H9 (cell line): ENCODE data around the gene TMEM117. TPM values are rescaled to one million over a fixed set of nuclear protein-coding genes. Genes with fewer than 3 reads are reported as not detected.
A peak's percentile ranks its signal among the peaks of the same experiment; 100 is the strongest.

ENCODE experiments used
- DNase-seq: peaks from one replicate; pipeline ENCODE4 v3.0.0-alpha.2; 2017
- H2AFZ ChIP-seq: one replicate; pipeline ENCODE4 v1.6.1; 2013; ENCODE audit warnings: mild to moderate bottlenecking, low read length, control low read depth, moderate library complexity
- H2AK5ac ChIP-seq: 2 replicates; pipeline ENCODE4 v1.6.1; 2013; ENCODE audit warnings: low read length, control low read depth, mixed read lengths; ENCODE audit not compliant: insufficient read length
- H2BK120ac ChIP-seq: one replicate; pipeline ENCODE4 v1.6.1; 2013; ENCODE audit warnings: low read depth, mild to moderate bottlenecking, low read length, control low read depth, inconsistent platforms; ENCODE audit not compliant: poor library complexity, severe bottlenecking
- H2BK12ac ChIP-seq: 2 replicates; pipeline ENCODE4 v1.6.1; 2013; ENCODE audit warnings: low read length, control low read depth, mixed read lengths, low read depth; ENCODE audit not compliant: insufficient read length
- H2BK15ac ChIP-seq: 2 replicates; pipeline ENCODE4 v1.6.1; 2013; ENCODE audit warnings: low read depth, low read length, control low read depth
- H2BK20ac ChIP-seq: one replicate; pipeline ENCODE4 v1.6.1; 2013; ENCODE audit warnings: low read depth, mild to moderate bottlenecking, low read length, control low read depth, inconsistent platforms; ENCODE audit not compliant: poor library complexity, severe bottlenecking
- H2BK5ac ChIP-seq: 2 replicates; pipeline ENCODE4 v1.6.1; 2013; ENCODE audit warnings: low read length, control low read depth, mixed read lengths; ENCODE audit not compliant: insufficient read length
- H3K14ac ChIP-seq: 2 replicates; pipeline ENCODE4 v1.6.1; 2013; ENCODE audit warnings: low read length, control low read depth; ENCODE audit not compliant: insufficient read depth
- H3K18ac ChIP-seq: 2 replicates; pipeline ENCODE4 v1.6.1; 2013; ENCODE audit warnings: low read depth, mild to moderate bottlenecking, mixed read lengths, low read length, control low read depth; ENCODE audit not compliant: insufficient read length
- H3K23ac ChIP-seq: 2 replicates; pipeline ENCODE4 v1.6.1; 2013; ENCODE audit warnings: low read length, control low read depth, mixed read lengths, low read depth; ENCODE audit not compliant: insufficient read length
- H3K23me2 ChIP-seq: 2 replicates; pipeline ENCODE4 v1.6.1; 2013; ENCODE audit warnings: low read depth, mild to moderate bottlenecking, mixed read lengths, low read length, control low read depth; ENCODE audit not compliant: insufficient read length, poor library complexity, severe bottlenecking
- H3K27ac ChIP-seq: 2 replicates; pipeline ENCODE4 v1.5.1; 2013; ENCODE audit warnings: low read length, control low read depth, mixed read lengths, low read depth; ENCODE audit not compliant: insufficient read length
- H3K27me3 ChIP-seq: 2 replicates; pipeline ENCODE4 v1.6.1; 2013; ENCODE audit warnings: low read length, control low read depth, inconsistent platforms; ENCODE audit not compliant: insufficient read depth
- H3K4ac ChIP-seq: 2 replicates; pipeline ENCODE4 v1.6.1; 2013; ENCODE audit warnings: low read depth, mild to moderate bottlenecking, control low read depth, inconsistent platforms, low read length, moderate library complexity
- H3K4me1 ChIP-seq: 2 replicates; pipeline ENCODE4 v1.6.1; 2013; ENCODE audit warnings: low read length, control low read depth, inconsistent platforms; ENCODE audit not compliant: insufficient read depth
- H3K4me2 ChIP-seq: 2 replicates; pipeline ENCODE4 v1.6.1; 2013; ENCODE audit warnings: low read length, control low read depth, mixed read lengths; ENCODE audit not compliant: insufficient read length, insufficient read depth
- H3K56ac ChIP-seq: 2 replicates; pipeline ENCODE4 v1.6.1; 2013; ENCODE audit warnings: low read depth, mild to moderate bottlenecking, mixed read lengths, low read length, control low read depth; ENCODE audit not compliant: insufficient read length
- H3K79me1 ChIP-seq: 2 replicates; pipeline ENCODE4 v1.6.1; 2013; ENCODE audit warnings: low read depth, mild to moderate bottlenecking, moderate library complexity, low read length, control low read depth, inconsistent platforms; ENCODE audit not compliant: insufficient read depth, poor library complexity, severe bottlenecking
- H3K79me2 ChIP-seq: 2 replicates; pipeline ENCODE4 v1.6.1; 2013; ENCODE audit warnings: low read length, control low read depth, inconsistent platforms; ENCODE audit not compliant: insufficient read depth
- H3K9ac ChIP-seq: 2 replicates; pipeline ENCODE4 v1.6.1; 2013; ENCODE audit warnings: low read length, control low read depth, mixed read lengths; ENCODE audit not compliant: insufficient read length; ENCODE audit errors: extremely low read depth
- H3K9me3 ChIP-seq: one replicate; pipeline ENCODE4 v1.6.1; 2013; ENCODE audit warnings: low read depth, low read length, inconsistent platforms; ENCODE audit not compliant: control insufficient read depth
- H3T11ph ChIP-seq: one replicate; pipeline ENCODE4 v1.6.1; 2013; ENCODE audit warnings: mild to moderate bottlenecking, low read length, control low read depth, inconsistent platforms
- H4K20me1 ChIP-seq: one replicate; pipeline ENCODE4 v1.6.1; 2013; ENCODE audit not compliant: control insufficient read depth, insufficient read length, insufficient read depth
- H4K5ac ChIP-seq: 2 replicates; pipeline ENCODE4 v1.6.1; 2013; ENCODE audit warnings: low read depth, mild to moderate bottlenecking, mixed read lengths, low read length, control low read depth; ENCODE audit not compliant: insufficient read length
- H4K8ac ChIP-seq: replicated peaks from 2 replicates; pipeline ENCODE4 v1.6.1; 2013; ENCODE audit warnings: low read length, control low read depth, mixed read lengths, low read depth; ENCODE audit not compliant: insufficient read length
- H4K91ac ChIP-seq: 2 replicates; pipeline ENCODE4 v1.6.1; 2013; ENCODE audit warnings: low read depth, mild to moderate bottlenecking, moderate library complexity, mixed read lengths, low read length, control low read depth; ENCODE audit not compliant: insufficient read length
- H3K27ac Mint-ChIP-seq, 3 experiments: 2 replicates in 2 of 3; 3 replicates in 1 of 3; pipeline ENCODE4 v1.8.0; 2020 to 2021; ENCODE audit warnings: mixed read lengths in 3 of 3, mild to moderate bottlenecking in 1 of 3, moderate library complexity in 1 of 3
- H3K27me3 Mint-ChIP-seq: 2 replicates; pipeline ENCODE4 v1.8.0; 2021; ENCODE audit warnings: low read depth, mild to moderate bottlenecking, moderate library complexity, mixed read lengths
- H3K36me3 Mint-ChIP-seq, 3 experiments: 2 replicates in 2 of 3; 3 replicates in 1 of 3; pipeline ENCODE4 v1.8.0; 2020 to 2021; ENCODE audit warnings: low read depth in 3 of 3, mixed read lengths in 3 of 3; ENCODE audit not compliant: insufficient read depth in 1 of 3
- H3K4me1 Mint-ChIP-seq, 2 experiments: 2 replicates each; pipeline ENCODE4 v1.8.0; 2020; ENCODE audit warnings: mixed read lengths in 2 of 2
- H3K4me3 Mint-ChIP-seq, 2 experiments: 2 replicates in 1 of 2; 3 replicates in 1 of 2; pipeline ENCODE4 v1.8.0; 2020 to 2021; ENCODE audit warnings: mild to moderate bottlenecking in 2 of 2, mixed read lengths in 2 of 2, moderate library complexity in 1 of 2
- H3K9me3 Mint-ChIP-seq, 2 experiments: 2 replicates in 1 of 2; 3 replicates in 1 of 2; pipeline ENCODE4 v1.8.0; 2020; ENCODE audit warnings: mild to moderate bottlenecking in 2 of 2, mixed read lengths in 2 of 2, moderate library complexity in 1 of 2
- WGBS: extraction: QIAGEN DNeasy Blood & Tissue Kit; methylation state at CpG from one replicate; pipeline ENCODE4 v1.1.7; 2013; ENCODE audit warnings: missing lambda C conversion rate, low lambda C conversion rate, mixed read lengths; ENCODE audit not compliant: insufficient read length; ENCODE audit errors: extremely low coverage; 5-methylcytosine and 5-hydroxymethylcytosine counted together
- total RNA-seq: library from RNA; stranded (reverse); gene quantifications from 2 replicates; pipeline ENCODE4 v1.2.1, GENCODE V29; 2021
- TF ChIP-seq, protein P1 (sequence below): fragments of 200-600 bp; sonication (generic); conservative IDR thresholded peaks from 3 replicates; pipeline ENCODE4 v1.8.0; 2021; ENCODE audit warnings: antibody characterized with exemption, mild to moderate bottlenecking

TMEM117 gene
- total RNA-seq, 1 experiment from 2014 or later = 1.7 TPM

DNA sequence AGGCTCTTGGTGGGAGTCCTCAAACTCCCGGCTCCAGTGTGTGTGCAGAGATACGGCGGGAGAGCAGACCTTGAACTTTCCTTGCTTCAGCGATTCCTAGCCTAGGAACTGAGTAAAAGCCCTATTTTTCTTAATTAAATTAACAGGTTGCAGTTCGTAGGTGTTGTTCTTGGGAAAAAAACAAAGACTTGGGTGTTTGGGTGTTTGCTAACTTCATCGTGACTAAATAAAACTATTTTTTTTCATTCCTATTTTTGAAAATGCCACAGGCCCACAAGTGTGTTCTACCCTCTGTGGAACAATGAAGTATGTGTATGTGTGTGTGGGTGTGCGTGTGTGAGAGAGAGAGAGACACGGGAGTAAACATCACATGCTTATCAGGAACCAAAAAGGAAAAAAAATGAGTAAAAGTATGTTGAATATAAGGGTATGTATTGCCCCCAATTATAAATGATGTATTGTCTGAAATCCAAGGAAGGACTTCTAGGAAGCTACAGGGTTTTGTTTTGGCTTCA lies 651 bp downstream of the TMEM117 start:
- Histone ChIP-seq H2AK5ac (no peak overlapping the region), H2BK12ac (no peak overlapping the region), H3K27ac (no peak overlapping the region), H3K27me3 (peaks cover 4% of the 10 kb centered on the region; the same call in 1 of the 2 replicates), H3T11ph (no peak overlapping the region), H2BK5ac (no peak overlapping the region), H3K18ac (no peak overlapping the region), H4K8ac (no peak overlapping the region), H3K4me2 (peak overlapping the region; percentile 80), H2BK120ac (no peak overlapping the region), H4K5ac (no peak overlapping the region), H3K23me2 (peaks cover 10% of the 10 kb centered on the region), H3K4me1 (no peaks in the 10 kb centered on the region; the same call in 1 of the 2 replicates), H3K14ac (no peak overlapping the region), H4K91ac (no peak overlapping the region), H2BK20ac (no peak overlapping the region), H2BK15ac (no peak overlapping the region), H3K4ac (no peak overlapping the region), H3K79me1 (no peaks in the 10 kb centered on the region), H3K23ac (no peak overlapping the region), H3K9me3 (no peaks in the 10 kb centered on the region), H3K56ac (no peak overlapping the region), H3K79me2 (no peaks in the 10 kb centered on the region), H2AFZ (no peak overlapping the region), H3K9ac (no peak overlapping the region), H4K20me1 (no peaks in the 10 kb centered on the region)
- Mint-ChIP-seq H3K27ac (no peak overlapping the region), H3K36me3 (no peaks in the 10 kb centered on the region), H3K9me3 (no peaks in the 10 kb centered on the region), H3K27me3 (peaks cover 40% of the 10 kb centered on the region), H3K4me3 (peak overlapping the region; percentile 67 to 73), H3K4me1 (peaks cover 9 to 13% of the 10 kb centered on the region in 2 experiments)
- no CpG with 5 or more reads among the region's 8 CpGs for WGBS
- TF ChIP-seq, protein P1, sequence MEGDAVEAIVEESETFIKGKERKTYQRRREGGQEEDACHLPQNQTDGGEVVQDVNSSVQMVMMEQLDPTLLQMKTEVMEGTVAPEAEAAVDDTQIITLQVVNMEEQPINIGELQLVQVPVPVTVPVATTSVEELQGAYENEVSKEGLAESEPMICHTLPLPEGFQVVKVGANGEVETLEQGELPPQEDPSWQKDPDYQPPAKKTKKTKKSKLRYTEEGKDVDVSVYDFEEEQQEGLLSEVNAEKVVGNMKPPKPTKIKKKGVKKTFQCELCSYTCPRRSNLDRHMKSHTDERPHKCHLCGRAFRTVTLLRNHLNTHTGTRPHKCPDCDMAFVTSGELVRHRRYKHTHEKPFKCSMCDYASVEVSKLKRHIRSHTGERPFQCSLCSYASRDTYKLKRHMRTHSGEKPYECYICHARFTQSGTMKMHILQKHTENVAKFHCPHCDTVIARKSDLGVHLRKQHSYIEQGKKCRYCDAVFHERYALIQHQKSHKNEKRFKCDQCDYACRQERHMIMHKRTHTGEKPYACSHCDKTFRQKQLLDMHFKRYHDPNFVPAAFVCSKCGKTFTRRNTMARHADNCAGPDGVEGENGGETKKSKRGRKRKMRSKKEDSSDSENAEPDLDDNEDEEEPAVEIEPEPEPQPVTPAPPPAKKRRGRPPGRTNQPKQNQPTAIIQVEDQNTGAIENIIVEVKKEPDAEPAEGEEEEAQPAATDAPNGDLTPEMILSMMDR = no peak
- no peak for DNase-seq
